Smooth muscle cell (in vitro differentiated cells): Measurements from ENCODE around the gene RIC8B. TPM values are rescaled to one million over a fixed set of nuclear protein-coding genes. Genes with fewer than 3 reads are reported as not detected.

Experiments used
- DNase-seq: peaks from one replicate; lab custom pipeline; 2025; ENCODE audit not compliant: unreplicated experiment; lab: John Stamatoyannopoulos, UW
- H2AFZ ChIP-seq: fragments of 200-600 bp; sonication (generic); 2 replicates; pipeline ENCODE4 v1.6.0; 2016; ENCODE audit warnings: antibody characterized with exemption, low read depth, mild to moderate bottlenecking
- H3F3A ChIP-seq: fragments of 200-600 bp; sonication (generic); 2 replicates; pipeline ENCODE4 v1.6.0; 2017; ENCODE audit warnings: antibody characterized with exemption, low read depth
- H3K27ac ChIP-seq: fragments of 200-600 bp; sonication (generic); 2 replicates; pipeline ENCODE4 v1.5.1; 2016; ENCODE audit warnings: low read depth, mild to moderate bottlenecking
- H3K27me3 ChIP-seq: fragments of 200-600 bp; sonication (generic); 2 replicates; pipeline ENCODE4 v1.6.1; 2016; ENCODE audit warnings: low read depth, mild to moderate bottlenecking
- H3K36me3 ChIP-seq: fragments of 200-600 bp; sonication (generic); 2 replicates; pipeline ENCODE4 v1.5.1; 2016; ENCODE audit warnings: low read depth
- H3K4me1 ChIP-seq: fragments of 200-600 bp; sonication (generic); 2 replicates; pipeline ENCODE4 v1.5.1; 2016; ENCODE audit warnings: low read depth
- H3K4me2 ChIP-seq: fragments of 200-600 bp; sonication (generic); 2 replicates; pipeline ENCODE4 v1.6.0; 2016; ENCODE audit warnings: mild to moderate bottlenecking
- H3K4me3 ChIP-seq: fragments of 200-600 bp; sonication (generic); 2 replicates; pipeline ENCODE4 v1.5.1; 2016; ENCODE audit warnings: mild to moderate bottlenecking
- H3K79me2 ChIP-seq: fragments of 200-600 bp; sonication (generic); 2 replicates; pipeline ENCODE4 v1.6.0; 2016; ENCODE audit warnings: low read depth, mild to moderate bottlenecking
- H3K9ac ChIP-seq: fragments of 200-600 bp; sonication (generic); 2 replicates; pipeline ENCODE4 v1.6.0; 2016; ENCODE audit warnings: low read depth
- H3K9me3 ChIP-seq: fragments of 200-600 bp; sonication (generic); replicated peaks from 2 replicates; pipeline ENCODE4 v1.5.1; 2016; ENCODE audit warnings: low read depth
- H4K20me1 ChIP-seq: fragments of 200-600 bp; sonication (generic); 2 replicates; pipeline ENCODE4 v1.6.0; 2016; ENCODE audit warnings: low read depth
- CTCF ChIP-seq: fragments of 200-600 bp; sonication (generic); IDR thresholded peaks from 2 replicates; pipeline ENCODE4 v1.5.1; 2017; ENCODE audit warnings: borderline replicate concordance, mild to moderate bottlenecking, antibody characterized with exemption; ENCODE audit not compliant: insufficient read depth, poor library complexity, severe bottlenecking
- WGBS: methylation state at CpG from one replicate; pipeline ENCODE4 v1.1.7; 2016; ENCODE audit warnings: low lambda C conversion rate; 5-methylcytosine and 5-hydroxymethylcytosine counted together
- polyA plus RNA-seq: library from polyadenylated mRNA; unstranded; fragments of >200 nt; fragmentation: Nextera tagmentation; extraction: Ambion mirVana; gene quantifications from 2 replicates; pipeline ENCODE4 v1.2.1, GENCODE V29; 2016
- total RNA-seq: library from RNA; depleted of rRNA; stranded (reverse); fragments of >200 nt; gene quantifications from 2 replicates; pipeline ENCODE4 v1.2.3, GENCODE V29; 2014

The RIC8B gene
- total and polyA plus RNA-seq, 2 experiments from 2014 or later, result 7.3 to 11.7 TPM

- Histone ChIP-seq H3K4me1 (no peaks in the 10 kb centered on the region), H3K36me3 (no peaks in the 10 kb centered on the region), H3F3A (no peaks in the 10 kb centered on the region), H3K9ac (no peak overlapping the region), H3K79me2 (no peaks in the 10 kb centered on the region), H3K4me3 (no peak overlapping the region), H3K27ac (no peak overlapping the region), H3K27me3 (no peaks in the 10 kb centered on the region), H3K9me3 (no peaks in the 10 kb centered on the region), H3K4me2 (no peak overlapping the region), H4K20me1 (no peaks in the 10 kb centered on the region), H2AFZ (no peak overlapping the region)
- WGBS, result 90% methylated on average over 1 of the region's 1 CpG
- no peak for TF ChIP-seq CTCF
- no peak for DNase-seq
Observed at GRCh38 chr12:106801167-106801708, 26.8 kb downstream of the RIC8B start.

DNA sequence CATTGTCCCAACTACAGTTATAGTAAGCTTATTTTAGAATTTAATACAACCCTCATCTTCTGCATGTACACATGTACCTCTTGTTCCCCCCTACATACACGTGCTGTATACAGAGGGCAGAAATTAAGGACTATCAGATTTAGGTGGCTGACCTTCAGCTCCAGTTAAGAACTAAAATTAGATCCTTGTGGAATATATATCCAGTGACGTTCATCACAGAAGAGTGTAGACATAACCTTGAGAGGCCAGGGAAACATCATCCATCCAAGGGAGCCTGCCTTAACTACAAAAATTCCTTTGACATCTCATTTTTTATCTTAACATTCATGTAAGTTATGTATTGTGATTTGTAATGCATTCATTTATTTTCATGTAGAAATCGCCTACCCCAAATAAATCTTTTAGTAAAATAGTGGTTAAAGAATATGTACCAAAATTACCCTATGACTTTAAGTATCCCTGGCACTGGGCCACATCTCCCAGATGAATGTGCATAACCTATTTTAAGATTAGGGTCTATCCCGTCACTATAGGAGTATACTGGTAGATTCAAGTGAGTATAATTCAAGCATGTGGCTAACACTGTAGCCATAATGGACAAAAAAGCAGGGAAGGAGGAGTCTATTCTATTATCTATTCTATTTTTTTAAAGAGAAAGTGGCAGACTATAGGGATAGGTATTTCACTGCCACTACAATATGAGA is 27.5 kb downstream of the RIC8B start:
- TF ChIP-seq CTCF, result no peak

DNA sequence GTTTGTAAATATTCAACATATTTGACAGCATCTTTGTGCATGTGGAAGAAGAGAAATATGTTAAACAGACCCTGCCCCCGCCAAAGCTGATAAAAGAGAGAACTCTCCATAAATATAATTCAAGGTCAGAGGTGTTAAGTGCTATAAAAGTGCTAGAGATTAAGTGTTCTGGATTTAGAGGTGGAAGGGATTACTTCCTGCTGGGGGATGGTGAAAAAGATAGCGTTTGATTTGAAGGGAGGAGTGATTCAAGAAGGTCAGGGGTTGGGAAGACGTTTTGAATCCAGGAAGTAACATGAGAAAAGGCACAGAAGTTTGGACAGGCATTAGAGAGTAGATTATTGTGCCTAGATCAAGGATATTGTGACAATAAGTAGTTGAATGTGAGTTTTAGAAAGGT is 30.2 kb downstream of the RIC8B start:
- no peaks in the 10 kb centered on the region for H3F3A ChIP-seq
- DNase-seq, result no peak
- no peaks in the 10 kb centered on the region for H3K9me3 ChIP-seq
- H3K27ac ChIP-seq, result no peak overlapping the region
- no peaks in the 10 kb centered on the region for H3K27me3 ChIP-seq
- H3K4me1 ChIP-seq, result no peaks in the 10 kb centered on the region
- 72% methylated on average over 3 of the region's 3 CpGs for WGBS
- H3K4me3 ChIP-seq, result no peak overlapping the region
- no peak overlapping the region for H2AFZ ChIP-seq
- H3K9ac ChIP-seq, result no peak overlapping the region
- H3K79me2 ChIP-seq, result no peaks in the 10 kb centered on the region
- no peaks in the 10 kb centered on the region for H4K20me1 ChIP-seq
- no peak overlapping the region for H3K4me2 ChIP-seq
- no peak for TF ChIP-seq CTCF
- no peaks in the 10 kb centered on the region for H3K36me3 ChIP-seq

More for the DNA sequence above, 27.5 kb downstream of the RIC8B start:
- Histone ChIP-seq H3K4me3 (no peak overlapping the region), H3K79me2 (no peaks in the 10 kb centered on the region), H3F3A (no peaks in the 10 kb centered on the region), H3K4me2 (no peak overlapping the region), H3K9ac (no peak overlapping the region), H3K4me1 (no peaks in the 10 kb centered on the region), H3K27ac (no peak overlapping the region), H3K9me3 (no peaks in the 10 kb centered on the region), H3K36me3 (no peaks in the 10 kb centered on the region), H2AFZ (no peak overlapping the region), H4K20me1 (no peaks in the 10 kb centered on the region), H3K27me3 (no peaks in the 10 kb centered on the region)
- 88% methylated on average over 4 of the region's 4 CpGs for WGBS
- no peak for DNase-seq

DNA sequence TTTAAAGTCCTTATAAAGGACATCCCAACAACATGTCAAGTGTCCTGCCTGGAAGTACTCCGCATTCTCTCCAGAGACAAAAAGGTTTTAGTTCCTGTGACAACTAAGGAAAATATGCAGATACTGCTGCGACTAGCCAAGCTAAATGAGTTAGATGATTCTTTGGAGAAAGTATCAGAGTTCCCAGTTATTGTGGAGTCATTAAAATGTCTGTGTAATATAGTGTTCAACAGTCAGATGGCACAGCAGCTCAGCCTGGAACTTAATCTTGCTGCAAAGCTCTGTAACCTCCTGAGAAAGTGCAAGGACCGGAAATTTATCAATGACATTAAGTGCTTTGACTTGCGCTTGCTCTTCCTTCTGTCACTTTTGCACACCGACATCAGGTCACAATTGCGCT is 40.2 kb downstream of the RIC8B start:
- Histone ChIP-seq H3K27ac (no peak overlapping the region), H3K79me2 (no peaks in the 10 kb centered on the region), H3F3A (no peaks in the 10 kb centered on the region), H4K20me1 (no peaks in the 10 kb centered on the region), H3K36me3 (peaks cover 4% of the 10 kb centered on the region), H3K4me3 (no peak overlapping the region), H3K4me2 (no peak overlapping the region), H3K4me1 (no peaks in the 10 kb centered on the region), H3K9ac (no peak overlapping the region), H3K27me3 (no peaks in the 10 kb centered on the region), H2AFZ (no peak overlapping the region), H3K9me3 (no peaks in the 10 kb centered on the region)
- no peak for TF ChIP-seq CTCF
- WGBS, result 85% methylated on average over 6 of the region's 6 CpGs
- no peak for DNase-seq
